ENCODE results near the gene C18orf63.

C18orf63 gene

GRCh38 chr18:74381621-74382295 is 66.1 kb downstream of the C18orf63 start:
- DNase-seq = no peak

DNA sequence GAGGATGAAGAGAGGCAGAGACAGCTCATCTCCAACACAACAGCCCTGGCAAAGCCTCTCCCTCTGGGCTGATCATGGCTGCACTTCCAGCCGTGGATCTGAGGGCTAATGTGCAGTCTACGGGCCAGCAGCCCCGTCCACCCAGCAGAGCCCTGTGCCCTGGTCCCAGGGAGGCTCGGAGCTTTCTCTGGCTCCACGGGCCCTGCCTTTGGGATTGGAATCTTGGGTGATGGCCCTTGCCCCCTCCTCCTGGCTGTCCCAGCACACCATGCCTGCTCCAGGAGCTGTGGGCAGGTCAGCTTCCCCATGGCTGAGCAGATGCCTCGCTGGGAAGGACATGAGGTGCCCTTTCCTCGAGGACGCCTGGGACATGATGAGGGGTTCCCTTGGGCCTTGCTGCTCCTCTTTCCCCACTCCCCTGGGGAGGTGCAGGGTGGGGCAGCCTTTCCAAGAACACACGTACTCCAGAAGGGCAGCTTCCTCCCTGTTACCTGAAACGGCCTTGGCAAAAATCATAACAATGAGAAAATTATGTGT is 66.9 kb downstream of the C18orf63 start:
- no peak for DNase-seq

- DNase-seq = no peak
Measured at GRCh38 chr18:74387383-74387782, 71.7 kb downstream of the C18orf63 start.

DNA sequence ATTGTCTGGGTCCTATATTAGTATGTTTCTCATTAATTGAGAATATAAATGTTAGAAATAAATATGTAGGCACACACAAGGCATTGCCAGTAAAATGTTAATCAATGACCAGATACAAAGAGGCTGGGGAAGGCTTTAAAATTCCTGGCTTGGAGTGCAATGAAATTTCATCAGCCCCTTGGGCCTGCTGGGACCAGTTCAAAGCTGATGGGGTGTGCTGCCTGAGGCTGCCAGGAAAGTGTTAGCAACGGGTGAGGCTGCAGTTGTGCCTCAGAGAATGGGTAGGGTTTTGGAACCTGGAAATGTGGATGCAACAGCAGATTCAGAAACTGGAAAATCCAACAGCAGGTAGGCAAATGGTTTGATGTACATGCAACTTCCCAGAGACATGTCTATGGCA is 72.6 kb downstream of the C18orf63 start:
- no peak for DNase-seq

DNA sequence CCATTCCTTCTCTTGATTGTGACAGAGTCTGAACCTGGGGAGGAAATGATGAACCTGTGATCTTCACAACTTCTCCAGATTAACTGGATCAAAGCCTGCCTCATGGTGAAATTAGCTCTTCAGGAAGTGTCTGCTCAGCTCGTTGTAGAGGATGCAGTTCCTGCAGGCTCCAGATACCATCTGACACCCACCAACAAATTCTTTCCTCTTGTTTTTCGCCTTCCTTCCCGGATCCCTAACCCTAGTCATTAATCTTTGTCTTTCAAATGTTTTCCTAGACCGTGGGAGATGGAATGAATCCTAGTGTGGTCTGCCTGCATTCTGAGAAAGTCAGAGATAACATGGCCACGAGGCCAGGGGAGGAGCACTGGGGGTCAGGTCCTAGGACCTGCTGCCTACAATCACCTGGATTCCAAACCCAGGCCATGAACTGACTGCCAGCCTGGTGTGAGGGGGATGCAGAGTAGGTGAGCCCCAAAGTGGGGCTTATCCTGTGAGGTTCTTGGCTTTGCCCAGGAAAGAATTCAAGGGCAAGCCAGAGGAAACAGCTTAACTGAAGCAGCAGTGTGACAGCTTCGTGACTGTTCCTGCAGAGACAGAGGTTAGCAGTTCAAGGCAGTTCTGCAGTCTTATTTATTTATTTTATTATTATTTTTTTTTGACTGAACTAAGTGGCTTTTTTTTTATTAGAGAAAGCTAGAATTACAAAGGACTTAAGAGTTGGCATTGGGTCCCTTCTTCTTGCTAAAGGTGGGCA is 73.7 kb downstream of the C18orf63 start:
- no peak for DNase-seq

DNA sequence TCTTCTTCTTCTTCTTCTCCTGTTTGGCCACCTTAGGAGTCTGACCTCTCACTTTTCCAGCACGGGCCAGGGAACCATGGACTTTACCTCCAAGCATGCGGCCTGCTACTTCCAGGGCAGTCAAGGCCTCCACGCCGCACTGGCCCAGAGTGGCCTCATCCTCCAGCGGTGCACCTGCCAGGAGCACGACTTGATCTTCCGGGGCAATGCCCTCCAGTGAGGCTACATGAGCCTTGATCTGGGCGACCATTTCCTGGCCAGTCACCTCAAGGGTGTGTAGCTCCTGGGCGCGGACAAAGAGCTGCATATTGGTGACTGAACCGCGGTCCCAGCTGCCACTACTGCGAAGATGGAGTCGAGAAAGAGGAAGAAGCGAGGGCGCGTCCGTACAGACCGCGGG is 74.4 kb downstream of the C18orf63 start:
- no peak for DNase-seq

DNA sequence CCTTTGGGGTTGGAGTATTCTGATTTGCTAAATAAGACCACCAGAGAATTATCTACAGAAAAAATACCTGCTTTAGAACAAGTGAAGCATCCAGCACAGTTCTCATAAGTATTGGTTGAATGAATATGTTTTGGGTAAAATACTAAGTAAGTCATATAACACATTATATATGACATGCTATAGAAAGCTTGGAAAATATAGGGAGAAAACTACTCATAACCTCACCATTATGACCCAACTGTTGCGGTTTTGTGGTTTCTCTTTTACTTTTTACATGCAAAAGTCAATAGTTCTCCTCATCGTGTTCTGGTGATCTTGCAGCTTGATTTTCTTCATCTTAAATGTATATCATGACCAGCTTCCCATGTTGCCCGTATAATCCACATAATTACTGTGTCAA is 75.3 kb downstream of the C18orf63 start:
- no peak for DNase-seq

- no peak for DNase-seq
Measured at GRCh38 chr18:74392323-74392722, 76.7 kb downstream of the C18orf63 start.

DNA sequence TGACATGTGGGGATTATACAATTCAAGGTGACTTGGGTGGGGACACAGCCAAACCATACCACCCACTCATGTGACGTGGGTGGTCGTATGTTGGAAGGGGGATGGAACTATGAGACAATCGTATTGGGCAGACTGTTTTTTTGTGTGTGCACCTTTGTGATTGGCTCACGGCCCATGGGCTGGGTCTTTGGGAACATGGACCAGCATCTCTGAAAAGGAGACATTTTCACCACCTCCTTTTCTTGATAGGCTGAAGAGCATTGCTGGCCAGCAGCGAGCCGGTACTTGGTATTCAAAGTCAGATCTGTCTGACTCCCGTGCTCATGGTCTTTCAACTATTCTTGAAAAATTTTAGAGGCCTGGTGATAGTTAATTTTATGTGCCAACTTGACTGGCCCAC is 79.4 kb downstream of the C18orf63 start:
- DNase-seq = no peak

- no peak for DNase-seq
Measured at GRCh38 chr18:74395648-74396154, 80.1 kb downstream of the C18orf63 start.

- DNase-seq = no peak
Measured at GRCh38 chr18:74396171-74397169, 80.8 kb downstream of the C18orf63 start.

GRCh38 chr18:74397572-74397971 is 81.9 kb downstream of the C18orf63 start:
- no peak for DNase-seq

DNA sequence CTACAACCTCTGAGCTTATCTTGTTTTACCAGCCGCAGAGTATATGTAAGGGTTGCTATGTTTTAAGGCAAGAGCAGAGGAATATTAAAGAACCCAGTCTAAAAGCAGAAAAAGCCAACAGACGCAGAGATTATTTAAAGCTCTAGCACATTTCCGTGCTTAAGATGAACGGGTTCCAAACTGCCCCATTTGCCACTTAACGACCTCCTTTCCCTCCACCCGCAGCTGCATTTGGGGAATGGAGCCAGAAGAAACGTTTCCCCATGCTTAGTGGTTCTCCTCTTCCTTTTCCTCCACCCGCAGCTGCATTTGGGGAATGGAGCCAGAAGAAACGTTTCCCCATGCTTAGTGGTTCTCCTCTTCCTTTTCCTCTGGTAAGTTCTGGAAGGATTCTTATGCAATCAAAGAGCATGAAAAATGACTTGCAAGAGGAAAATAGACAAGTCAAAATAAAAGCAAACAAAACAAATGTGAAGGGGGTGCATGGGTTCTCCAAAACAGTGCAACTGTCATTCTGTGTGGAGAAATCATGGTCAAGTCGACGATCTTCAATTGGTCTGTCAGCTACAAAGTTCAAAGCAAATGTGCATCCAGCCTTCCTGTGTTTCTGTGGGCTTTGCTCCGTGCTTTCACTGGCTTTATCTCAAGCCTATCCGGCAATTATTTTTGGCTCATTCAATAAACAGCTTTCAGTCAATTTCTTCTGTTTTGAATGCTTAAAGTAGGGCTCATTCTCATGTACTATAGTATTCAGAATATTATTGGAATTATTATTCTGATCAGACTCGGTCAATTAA is 83.7 kb downstream of the C18orf63 start:
- DNase-seq = no peak

GRCh38 chr18:74400813-74401212 is 85.2 kb downstream of the C18orf63 start:
- no peak for DNase-seq

DNA sequence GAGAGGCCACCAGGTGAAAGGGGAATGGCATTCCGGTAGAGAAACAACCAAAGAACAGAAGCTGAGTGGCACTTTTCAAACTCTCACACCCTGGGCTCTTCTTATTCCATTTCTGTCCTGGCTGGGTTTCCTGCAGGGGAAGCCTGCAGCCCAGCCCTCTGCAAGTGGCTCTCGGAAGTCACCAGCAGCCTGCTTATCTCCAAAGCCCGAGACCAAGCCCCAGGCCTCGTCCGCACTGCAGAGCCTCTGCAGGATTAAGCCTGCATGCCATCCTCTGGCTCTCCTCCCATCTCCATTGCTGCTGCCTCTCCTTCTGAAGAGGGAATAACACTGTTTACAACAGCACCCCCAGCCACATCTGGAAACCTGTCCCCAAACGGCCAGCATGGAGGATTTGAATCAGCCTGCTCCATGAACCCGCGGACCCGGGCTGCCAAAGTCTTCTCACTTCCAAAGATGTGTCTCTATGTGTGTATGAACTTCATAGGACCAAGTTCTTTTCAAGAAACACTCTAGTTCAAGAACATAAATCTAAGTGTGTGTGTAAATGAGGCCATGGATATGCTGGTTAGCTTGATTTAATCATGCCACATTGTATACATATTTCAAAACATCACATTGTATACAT is 87.3 kb downstream of the C18orf63 start:
- no peak for DNase-seq

DNA sequence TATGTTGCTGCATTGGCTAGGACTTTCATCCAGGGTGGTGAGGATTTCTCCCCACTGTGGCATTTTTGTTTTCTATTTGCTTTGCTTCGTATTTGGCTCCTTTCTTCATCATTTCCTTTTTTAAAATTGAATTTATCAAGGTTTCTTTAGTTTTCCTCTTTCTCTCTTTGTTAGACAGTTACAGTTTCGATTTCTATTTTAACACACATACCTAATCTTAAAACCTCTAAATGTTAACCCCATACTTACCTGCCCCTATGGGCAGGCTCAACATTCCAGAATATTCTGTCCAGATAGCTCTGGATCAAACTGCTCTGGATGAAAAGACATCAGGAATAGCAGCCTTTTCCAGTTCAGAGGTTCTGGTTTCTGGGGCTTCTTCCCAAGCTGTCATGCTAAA is 92.2 kb downstream of the C18orf63 start:
- DNase-seq = no peak
